ENCODE measurements around the gene TKT. TPM values are rescaled to one million over a fixed set of nuclear protein-coding genes. Genes with fewer than 3 reads are reported as not detected.
"Not testable (repeated sequence)": the region's sequence is repeated elsewhere in the genome, so short reads cannot be mapped to it uniquely, and the experiment has no call there.

The TKT gene
- total and polyA plus RNA-seq, 3 donors from 2014 or later = 99.9 to 184 (median 112) TPM

GRCh38 chr3:53253707-53254508, 1.9 kb downstream of the TKT start:
- no peaks in the 10 kb centered on the region for H3K9me3 ChIP-seq
- intact Hi-C loops (cut with DNase I; ENCODE audit: low total_unique reads) = no loop called here
- peaks cover 15% of the 10 kb centered on the region for H3K4me1 ChIP-seq
- peak overlapping the region in 1 of 2 donors; percentile 88 for H3K27ac ChIP-seq
- H3K27me3 ChIP-seq = no peaks in the 10 kb centered on the region
- no peak for DNase-seq
- H3K36me3 ChIP-seq (ENCODE audit: low read depth, missing control alignments) = no peaks in the 10 kb centered on the region
- peak overlapping the region; percentile 82 to 89 for H3K4me3 ChIP-seq
- no peak for TF ChIP-seq POLR2A (IDR thresholded peaks at IDR 0.05)
- TF ChIP-seq CTCF (IDR thresholded peaks at IDR 0.05) = no peak
- 53 to 63% methylated on average over 7 of the region's 7 CpGs for WGBS, 2 donors

GRCh38 chr3:53252947-53253322, 2.9 kb downstream of the TKT start:
- H3K36me3 ChIP-seq (ENCODE audit: low read depth, missing control alignments); H3K27me3 ChIP-seq; H3K9me3 ChIP-seq; H3K27ac ChIP-seq; intact Hi-C loops (cut with DNase I; ENCODE audit: low total_unique reads); DNase-seq; H3K4me3 ChIP-seq: not testable (repeated sequence)
- WGBS, 2 donors = 89 to 93% methylated on average over 8 of the region's 8 CpGs
- H3K4me1 ChIP-seq = peaks cover 13% of the 10 kb centered on the region

GRCh38 chr3:53252096-53252946, 3.5 kb downstream of the TKT start:
- intact Hi-C loops (cut with DNase I; ENCODE audit: low total_unique reads) = no loop called here
- WGBS, 2 donors = 62 to 74% methylated on average over 10 of the region's 10 CpGs
- H3K27ac ChIP-seq = no peak overlapping the region
- peaks cover 13% of the 10 kb centered on the region for H3K4me1 ChIP-seq
- H3K9me3 ChIP-seq = no peaks in the 10 kb centered on the region
- DNase-seq = no peak
- TF ChIP-seq CTCF (IDR thresholded peaks at IDR 0.05) = no peak
- no peak for TF ChIP-seq POLR2A (IDR thresholded peaks at IDR 0.05)
- H3K4me3 ChIP-seq = no peak overlapping the region
- H3K27me3 ChIP-seq = no peaks in the 10 kb centered on the region
- H3K36me3 ChIP-seq (ENCODE audit: low read depth, missing control alignments) = no peaks in the 10 kb centered on the region

GRCh38 chr3:53250881-53251605, 4.8 kb downstream of the TKT start:
- WGBS, 2 donors = 64 to 66% methylated on average over 4 of the region's 4 CpGs
- intact Hi-C loops (cut with DNase I; ENCODE audit: low total_unique reads) = no loop called here
- DNase-seq = no peak
- TF ChIP-seq POLR2A (IDR thresholded peaks at IDR 0.05) (no peak), CTCF (IDR thresholded peaks at IDR 0.05) (no peak)
- Histone ChIP-seq H3K4me3 (no peak overlapping the region), H3K27me3 (no peaks in the 10 kb centered on the region), H3K9me3 (no peaks in the 10 kb centered on the region), H3K27ac (peak overlapping the region in 1 of 2 donors; percentile 26), H3K4me1 (peaks cover 13% of the 10 kb centered on the region), H3K36me3 (ENCODE audit: low read depth, missing control alignments) (no peaks in the 10 kb centered on the region)

GRCh38 chr3:53250453-53250852, 5.4 kb downstream of the TKT start:
- intact Hi-C loops (cut with DNase I; ENCODE audit: low total_unique reads) = no loop called here
- Histone ChIP-seq H3K9me3 (no peaks in the 10 kb centered on the region), H3K36me3 (ENCODE audit: low read depth, missing control alignments) (no peaks in the 10 kb centered on the region), H3K27ac (peak overlapping the region in 1 of 2 donors; percentile 26), H3K27me3 (no peaks in the 10 kb centered on the region), H3K4me1 (peaks cover 13% of the 10 kb centered on the region), H3K4me3 (no peak overlapping the region)
- WGBS, 2 donors = 92 to 99% methylated on average over 3 of the region's 3 CpGs
- DNase-seq = no peak
- no peak for TF ChIP-seq CTCF (IDR thresholded peaks at IDR 0.05)
- TF ChIP-seq POLR2A (IDR thresholded peaks at IDR 0.05) = no peak

All from testis (tissue), 3 donors.